ENCODE results near the gene PPP4R2. TPM values are rescaled to one million over a fixed set of nuclear protein-coding genes. Genes with fewer than 3 reads are reported as not detected.
A peak's percentile ranks its signal among the peaks of the same experiment; 100 is the strongest.

The PPP4R2 gene
- total RNA-seq, 6 donors from 2014 or later: 24.3 to 88.0 (median 54.8) TPM

DNA sequence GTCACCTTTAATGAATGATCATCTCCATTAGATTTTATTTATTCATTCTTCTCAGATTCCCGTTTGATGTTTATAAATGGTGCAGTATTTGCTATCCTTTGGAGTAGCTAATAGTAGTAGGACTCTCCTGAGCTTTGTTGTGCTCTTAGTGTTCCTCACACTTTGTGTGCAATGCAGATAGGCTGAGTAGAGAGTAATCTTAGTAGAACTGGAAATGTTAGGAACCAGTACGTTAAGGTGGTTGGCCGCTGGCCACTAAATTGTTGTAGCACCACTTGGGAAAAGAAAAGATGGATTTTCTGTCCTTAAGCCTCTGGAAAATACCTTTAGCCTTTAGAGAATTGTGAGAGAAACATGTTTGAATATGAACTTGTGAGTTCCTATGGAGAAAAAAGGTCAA lies 44.9 kb downstream of the PPP4R2 start:
- peak in 1 of 2 donors; percentile 40 for DNase-seq
- H3K27ac ChIP-seq: no peak overlapping the region
- no peaks in the 10 kb centered on the region for H3K36me3 ChIP-seq
- no peaks in the 10 kb centered on the region for H3K27me3 ChIP-seq
- peak in 1 of 2 donors; percentile 31 for ATAC-seq (ENCODE audit: low FRiP score in 2 of 2)
- WGBS, 2 donors: 31 to 44% methylated on average over 3 of the region's 3 CpGs
- H3K4me3 ChIP-seq: no peak overlapping the region
- no peaks in the 10 kb centered on the region for H3K9me3 ChIP-seq
- H3K4me1 ChIP-seq: peaks cover 11 to 38% (median 27%) of the 10 kb centered on the region in 4 donors
- TF ChIP-seq POLR2A (IDR thresholded peaks at IDR 0.05) (no peak), POLR2AphosphoS5 (IDR thresholded peaks at IDR 0.05) (no peak), EP300 (IDR thresholded peaks at IDR 0.05) (no peak)
- TF ChIP-seq, protein P1, sequence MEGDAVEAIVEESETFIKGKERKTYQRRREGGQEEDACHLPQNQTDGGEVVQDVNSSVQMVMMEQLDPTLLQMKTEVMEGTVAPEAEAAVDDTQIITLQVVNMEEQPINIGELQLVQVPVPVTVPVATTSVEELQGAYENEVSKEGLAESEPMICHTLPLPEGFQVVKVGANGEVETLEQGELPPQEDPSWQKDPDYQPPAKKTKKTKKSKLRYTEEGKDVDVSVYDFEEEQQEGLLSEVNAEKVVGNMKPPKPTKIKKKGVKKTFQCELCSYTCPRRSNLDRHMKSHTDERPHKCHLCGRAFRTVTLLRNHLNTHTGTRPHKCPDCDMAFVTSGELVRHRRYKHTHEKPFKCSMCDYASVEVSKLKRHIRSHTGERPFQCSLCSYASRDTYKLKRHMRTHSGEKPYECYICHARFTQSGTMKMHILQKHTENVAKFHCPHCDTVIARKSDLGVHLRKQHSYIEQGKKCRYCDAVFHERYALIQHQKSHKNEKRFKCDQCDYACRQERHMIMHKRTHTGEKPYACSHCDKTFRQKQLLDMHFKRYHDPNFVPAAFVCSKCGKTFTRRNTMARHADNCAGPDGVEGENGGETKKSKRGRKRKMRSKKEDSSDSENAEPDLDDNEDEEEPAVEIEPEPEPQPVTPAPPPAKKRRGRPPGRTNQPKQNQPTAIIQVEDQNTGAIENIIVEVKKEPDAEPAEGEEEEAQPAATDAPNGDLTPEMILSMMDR (IDR thresholded peaks at IDR 0.05): no peak

GRCh38 chr3:73043414-73043813 lies 46.8 kb downstream of the PPP4R2 start:
- ATAC-seq (ENCODE audit: low FRiP score in 2 of 2) (no peak), DNase-seq (no peak)
- 74 to 85% methylated on average over 1 of the region's 1 CpG for whole genome bisulfite sequencing, 2 donors
- H3K9me3 ChIP-seq: no peaks in the 10 kb centered on the region
- H3K27me3 ChIP-seq: no peaks in the 10 kb centered on the region
- H3K4me1 ChIP-seq: peaks cover 3 to 22% (median 16%) of the 10 kb centered on the region in 4 donors
- peaks cover 0 to 5% (median 0%) of the 10 kb centered on the region in 4 donors for H3K36me3 ChIP-seq
- H3K4me3 ChIP-seq: no peak overlapping the region
- H3K27ac ChIP-seq: no peak overlapping the region
- TF ChIP-seq, protein P1 (IDR thresholded peaks at IDR 0.05): no peak
- TF ChIP-seq EP300 (IDR thresholded peaks at IDR 0.05): no peak
- TF ChIP-seq POLR2A (IDR thresholded peaks at IDR 0.05): no peak
- no peak for TF ChIP-seq POLR2AphosphoS5 (IDR thresholded peaks at IDR 0.05)

- H3K27me3 ChIP-seq: no peaks in the 10 kb centered on the region
- H3K36me3 ChIP-seq: peaks cover 0 to 13% (median 0%) of the 10 kb centered on the region in 4 donors
- H3K27ac ChIP-seq: no peak overlapping the region
- WGBS, 2 donors: 82 to 90% methylated on average over 6 of the region's 6 CpGs
- H3K4me3 ChIP-seq: no peak overlapping the region
- DNase-seq (no peak), ATAC-seq (ENCODE audit: low FRiP score in 2 of 2) (no peak)
- no peaks in the 10 kb centered on the region for H3K9me3 ChIP-seq
- TF ChIP-seq POLR2AphosphoS5 (IDR thresholded peaks at IDR 0.05) (no peak), POLR2A (IDR thresholded peaks at IDR 0.05) (no peak), EP300 (IDR thresholded peaks at IDR 0.05) (no peak)
- TF ChIP-seq, protein P1 (IDR thresholded peaks at IDR 0.05): no peak
- H3K4me1 ChIP-seq: peaks cover 3 to 20% (median 13%) of the 10 kb centered on the region in 4 donors
Observed at GRCh38 chr3:73045391-73045790, 48.8 kb downstream of the PPP4R2 start.

- 43 to 66% methylated on average over 2 of the region's 2 CpGs for WGBS, 2 donors
- no peak for DNase-seq
- TF ChIP-seq, protein P1 (IDR thresholded peaks at IDR 0.05): no peak
- no peak for TF ChIP-seq EP300 (IDR thresholded peaks at IDR 0.05)
- TF ChIP-seq POLR2AphosphoS5 (IDR thresholded peaks at IDR 0.05): no peak
- no peak for TF ChIP-seq POLR2A (IDR thresholded peaks at IDR 0.05)
Observed at GRCh38 chr3:73046195-73046594, 49.6 kb downstream of the PPP4R2 start.

GRCh38 chr3:73049319-73049718 lies 52.7 kb downstream of the PPP4R2 start:
- WGBS, 2 donors: 89 to 93% methylated on average over 10 of the region's 10 CpGs
- DNase-seq: no peak
- no peak for TF ChIP-seq POLR2AphosphoS5 (IDR thresholded peaks at IDR 0.05)
- TF ChIP-seq, protein P1 (IDR thresholded peaks at IDR 0.05): no peak
- TF ChIP-seq EP300 (IDR thresholded peaks at IDR 0.05): no peak
- TF ChIP-seq POLR2A (IDR thresholded peaks at IDR 0.05): no peak
- H3K27me3 ChIP-seq: no peaks in the 10 kb centered on the region
- H3K4me3 ChIP-seq: no peak overlapping the region
- ATAC-seq (ENCODE audit: low FRiP score in 2 of 2): no peak
- no peak overlapping the region for H3K27ac ChIP-seq
- peaks cover 3 to 12% (median 7%) of the 10 kb centered on the region in 4 donors for H3K4me1 ChIP-seq
- H3K36me3 ChIP-seq: peaks cover 0 to 13% (median 0%) of the 10 kb centered on the region in 4 donors
- no peaks in the 10 kb centered on the region for H3K9me3 ChIP-seq

More at GRCh38 chr3:73046195-73046594, 49.6 kb downstream of the PPP4R2 start:
- no peaks in the 10 kb centered on the region for H3K9me3 ChIP-seq
- H3K27me3 ChIP-seq: no peaks in the 10 kb centered on the region
- H3K27ac ChIP-seq: no peak overlapping the region
- H3K36me3 ChIP-seq: peaks cover 0 to 13% (median 0%) of the 10 kb centered on the region in 4 donors
- no peak overlapping the region for H3K4me3 ChIP-seq
- H3K4me1 ChIP-seq: peaks cover 3 to 20% (median 11%) of the 10 kb centered on the region in 4 donors
- no peak for ATAC-seq (ENCODE audit: low FRiP score in 2 of 2)

Data from upper lobe of left lung (tissue), 6 donors.